HG03064 (cell line): ENCODE results near the gene FAM222B.

Experiments
- ATAC-seq: cut with Tn5 transposase; IDR thresholded peaks from one replicate; pipeline ENCODE4 v1.9.1; 2021; ENCODE audit warnings: low read depth; ENCODE audit not compliant: unreplicated experiment

The FAM222B gene

GRCh38 chr17:28717578-28718332 lies 124.8 kb downstream of the FAM222B start, which contains the start of gene RAB34:
RAB34 (minus strand) TSS chr17:28717868; CDS start chr17:28717266, 602 bp downstream.
- no peak for ATAC-seq

- no peak for ATAC-seq
Observed at GRCh38 chr17:28716740-28717577, 125.6 kb downstream of the FAM222B start.

GRCh38 chr17:28715217-28715616 lies 127.4 kb downstream of the FAM222B start:
- no peak for ATAC-seq

GRCh38 chr17:28714281-28714680 lies 128.3 kb downstream of the FAM222B start:
- ATAC-seq, result no peak

GRCh38 chr17:28712705-28713415 lies 129.7 kb downstream of the FAM222B start:
- no peak for ATAC-seq

- ATAC-seq, result no peak
Observed at GRCh38 chr17:28712032-28712704, 130.4 kb downstream of the FAM222B start.

- no peak for ATAC-seq
Observed at GRCh38 chr17:28711723-28712031, 130.9 kb downstream of the FAM222B start, which contains the start of gene PROCA1. PROCA1 (minus strand) TSS chr17:28711888; CDS start chr17:28711660, 228 bp downstream.

GRCh38 chr17:28710861-28711722 lies 131.5 kb downstream of the FAM222B start:
- ATAC-seq, result no peak

- ATAC-seq, result no peak
Observed at GRCh38 chr17:28707339-28707720, 135.3 kb downstream of the FAM222B start.

- no peak for ATAC-seq
Observed at GRCh38 chr17:28706471-28707338, 135.9 kb downstream of the FAM222B start.
